ENCODE data around the gene IFT43.
"Not testable (repeated sequence)": the region's sequence is repeated elsewhere in the genome, so short reads cannot be mapped to it uniquely, and the experiment has no call there.

IFT43 gene

GRCh38 chr14:75980856-75981255 is 4.7 kb upstream of the IFT43 start:
- no peak for DNase-seq (ENCODE audit: low spot score)

- peak; percentile 84 for DNase-seq (ENCODE audit: low spot score)
These were observed 3.9 kb upstream of the IFT43 start, which contains the start of gene TGFB3 for GRCh38 chr14:75981426-75982265. Gene TGFB3 (minus strand): TSS chr14:75981995. CDS start chr14:75980893, 1,102 bp downstream.

- peak; percentile 80 for DNase-seq (ENCODE audit: low spot score)
These were observed 3.1 kb upstream of the IFT43 start for GRCh38 chr14:75982266-75983018.

- no peak for DNase-seq (ENCODE audit: low spot score)
These were observed 2.6 kb upstream of the IFT43 start for GRCh38 chr14:75983019-75983358.

- DNase-seq (ENCODE audit: low spot score) = no peak
These were observed 889 bp upstream of the IFT43 start for GRCh38 chr14:75984674-75985073.

- no peak for DNase-seq (ENCODE audit: low spot score)
These were observed 839 bp downstream of the IFT43 start for GRCh38 chr14:75986439-75986765.

- no peak for DNase-seq (ENCODE audit: low spot score)
These were observed 1.8 kb downstream of the IFT43 start for GRCh38 chr14:75987201-75987970.

GRCh38 chr14:75989134-75989533 is 3.6 kb downstream of the IFT43 start:
- DNase-seq (ENCODE audit: low spot score) = no peak

GRCh38 chr14:75990297-75990696 is 4.7 kb downstream of the IFT43 start:
- DNase-seq (ENCODE audit: low spot score) = no peak

GRCh38 chr14:75991753-75992152 is 6.2 kb downstream of the IFT43 start:
- DNase-seq (ENCODE audit: low spot score) = no peak

GRCh38 chr14:75993567-75994041 is 8.0 kb downstream of the IFT43 start:
- no peak for DNase-seq (ENCODE audit: low spot score)

- DNase-seq (ENCODE audit: low spot score) = no peak
These were observed 9.9 kb downstream of the IFT43 start for GRCh38 chr14:75995372-75996041.

GRCh38 chr14:75996488-75996887 is 10.9 kb downstream of the IFT43 start:
- no peak for DNase-seq (ENCODE audit: low spot score)

- DNase-seq (ENCODE audit: low spot score) = no peak
These were observed 14.1 kb downstream of the IFT43 start for GRCh38 chr14:75999511-76000190.

- DNase-seq (ENCODE audit: low spot score) = no peak
These were observed 16.8 kb downstream of the IFT43 start for GRCh38 chr14:76002383-76002782.

GRCh38 chr14:76006253-76006652 is 20.7 kb downstream of the IFT43 start:
- DNase-seq (ENCODE audit: low spot score) = no peak

GRCh38 chr14:76007379-76007778 is 21.8 kb downstream of the IFT43 start:
- no peak for DNase-seq (ENCODE audit: low spot score)

GRCh38 chr14:76007852-76008251 is 22.3 kb downstream of the IFT43 start:
- DNase-seq (ENCODE audit: low spot score) = no peak

GRCh38 chr14:76009627-76010026 is 24.1 kb downstream of the IFT43 start:
- not testable (repeated sequence) for DNase-seq (ENCODE audit: low spot score)

- no peak for DNase-seq (ENCODE audit: low spot score)
These were observed 26.4 kb downstream of the IFT43 start for GRCh38 chr14:76011930-76012329.

GRCh38 chr14:76012354-76012753 is 26.8 kb downstream of the IFT43 start:
- no peak for DNase-seq (ENCODE audit: low spot score)
